H1 (cell line): ENCODE measurements around the gene OR2L5.

Experiments
- BACH1 ChIP-seq: IDR thresholded peaks from 2 replicates; pipeline ENCODE4 v1.6.1; 2012; ENCODE audit warnings: low read length, improper control_type of control experiment
- BCL11A ChIP-seq, 2 experiments: IDR thresholded peaks; one replicate each; pipeline ENCODE4 v1.6.1; 2011; ENCODE audit warnings: low read depth in 2 of 2, low read length in 2 of 2, mild to moderate bottlenecking in 2 of 2
- BRCA1 ChIP-seq: IDR thresholded peaks from 2 replicates; pipeline ENCODE4 v1.6.1; 2012; ENCODE audit warnings: low read depth, low read length, improper control_type of control experiment
- CHD2 ChIP-seq: IDR thresholded peaks from 2 replicates; pipeline ENCODE4 v1.6.1; 2012; ENCODE audit warnings: low read length, improper control_type of control experiment
- CREB1 ChIP-seq: IDR thresholded peaks from 2 replicates; pipeline ENCODE4 v1.6.1; 2012; ENCODE audit warnings: inconsistent platforms
- GTF2F1 ChIP-seq: IDR thresholded peaks from 2 replicates; pipeline ENCODE4 v1.6.1; 2012; ENCODE audit warnings: low read depth, low read length, improper control_type of control experiment, borderline replicate concordance
- POLR2A ChIP-seq, 2 experiments: IDR thresholded peaks; 1 replicate in 1 of 2; 2 replicates in 1 of 2; pipeline ENCODE4 v1.6.1; 2011; ENCODE audit warnings: low read depth in 2 of 2, low read length in 2 of 2, mild to moderate bottlenecking in 2 of 2; ENCODE audit errors: control extremely low read depth in 1 of 2
- RNF2 ChIP-seq: fragments of 200-900, 300-1000 bp; sonication (generic); IDR thresholded peaks from 2 replicates; pipeline ENCODE4 v1.7.1; 2016; ENCODE audit warnings: borderline replicate concordance, low read depth, mild to moderate bottlenecking, antibody characterized with exemption, low read length; ENCODE audit not compliant: poor library complexity, severe bottlenecking; ENCODE audit errors: missing control alignments
- SP1 ChIP-seq: IDR thresholded peaks from 2 replicates; pipeline ENCODE4 v1.6.1; 2011; ENCODE audit warnings: low read depth, low read length
- SP2 ChIP-seq: IDR thresholded peaks from 2 replicates; pipeline ENCODE4 v1.6.1; 2012; ENCODE audit warnings: mild to moderate bottlenecking, low read length, inconsistent platforms
- SUZ12 ChIP-seq: fragments of 200-600 bp; sonication (generic); IDR thresholded peaks from 2 replicates; pipeline ENCODE4 v1.6.1; 2012; ENCODE audit warnings: mild to moderate bottlenecking, inconsistent platforms, low read length, moderate library complexity, mixed read lengths
- TF ChIP-seq, protein P1 (sequence below): fragments of 300-600 bp; sonication (generic); IDR thresholded peaks from 2 replicates; pipeline ENCODE4 v1.7.1; 2012; ENCODE audit warnings: low read length, moderate library complexity, mild to moderate bottlenecking, inconsistent platforms; ENCODE audit not compliant: insufficient replicate concordance
- TF ChIP-seq, protein P2 (sequence below), 3 experiments: IDR thresholded peaks; 1 replicate in 2 of 3; 2 replicates in 1 of 3; pipeline versions ENCODE4 v1.5.1 to v1.6.1; 2011; ENCODE audit warnings: low read length in 3 of 3, mild to moderate bottlenecking in 3 of 3, inconsistent platforms in 2 of 3, low read depth in 1 of 3, moderate library complexity in 1 of 3; ENCODE audit not compliant: insufficient read depth in 1 of 3; ENCODE audit errors: control extremely low read depth in 1 of 3

DNA sequence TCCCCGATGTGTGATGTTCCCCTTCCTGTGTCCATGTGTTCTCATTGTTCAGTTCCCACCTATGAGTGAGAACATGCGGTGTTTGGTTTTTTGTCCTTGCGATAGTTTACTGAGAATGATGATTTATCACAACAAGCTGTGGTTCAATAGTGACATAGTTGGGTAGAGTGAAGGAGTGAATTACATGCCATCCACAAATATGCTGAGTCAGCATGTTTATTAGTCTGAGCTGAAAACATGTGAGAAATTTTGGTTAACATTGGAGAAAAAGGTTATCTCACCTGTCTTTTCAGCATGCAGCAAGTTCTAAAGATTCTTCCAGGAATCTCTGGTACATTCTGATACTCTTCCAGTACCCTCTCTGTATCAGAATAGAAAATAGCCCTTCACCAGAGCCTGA, 52.1 kb downstream of the OR2L5 start:
- no peak for TF ChIP-seq GTF2F1
- TF ChIP-seq BCL11A (IDR thresholded peaks at IDR 0.05; ENCODE audit: low read depth in 2 of 2, low read length in 2 of 2) = no peak
- TF ChIP-seq, protein P1, sequence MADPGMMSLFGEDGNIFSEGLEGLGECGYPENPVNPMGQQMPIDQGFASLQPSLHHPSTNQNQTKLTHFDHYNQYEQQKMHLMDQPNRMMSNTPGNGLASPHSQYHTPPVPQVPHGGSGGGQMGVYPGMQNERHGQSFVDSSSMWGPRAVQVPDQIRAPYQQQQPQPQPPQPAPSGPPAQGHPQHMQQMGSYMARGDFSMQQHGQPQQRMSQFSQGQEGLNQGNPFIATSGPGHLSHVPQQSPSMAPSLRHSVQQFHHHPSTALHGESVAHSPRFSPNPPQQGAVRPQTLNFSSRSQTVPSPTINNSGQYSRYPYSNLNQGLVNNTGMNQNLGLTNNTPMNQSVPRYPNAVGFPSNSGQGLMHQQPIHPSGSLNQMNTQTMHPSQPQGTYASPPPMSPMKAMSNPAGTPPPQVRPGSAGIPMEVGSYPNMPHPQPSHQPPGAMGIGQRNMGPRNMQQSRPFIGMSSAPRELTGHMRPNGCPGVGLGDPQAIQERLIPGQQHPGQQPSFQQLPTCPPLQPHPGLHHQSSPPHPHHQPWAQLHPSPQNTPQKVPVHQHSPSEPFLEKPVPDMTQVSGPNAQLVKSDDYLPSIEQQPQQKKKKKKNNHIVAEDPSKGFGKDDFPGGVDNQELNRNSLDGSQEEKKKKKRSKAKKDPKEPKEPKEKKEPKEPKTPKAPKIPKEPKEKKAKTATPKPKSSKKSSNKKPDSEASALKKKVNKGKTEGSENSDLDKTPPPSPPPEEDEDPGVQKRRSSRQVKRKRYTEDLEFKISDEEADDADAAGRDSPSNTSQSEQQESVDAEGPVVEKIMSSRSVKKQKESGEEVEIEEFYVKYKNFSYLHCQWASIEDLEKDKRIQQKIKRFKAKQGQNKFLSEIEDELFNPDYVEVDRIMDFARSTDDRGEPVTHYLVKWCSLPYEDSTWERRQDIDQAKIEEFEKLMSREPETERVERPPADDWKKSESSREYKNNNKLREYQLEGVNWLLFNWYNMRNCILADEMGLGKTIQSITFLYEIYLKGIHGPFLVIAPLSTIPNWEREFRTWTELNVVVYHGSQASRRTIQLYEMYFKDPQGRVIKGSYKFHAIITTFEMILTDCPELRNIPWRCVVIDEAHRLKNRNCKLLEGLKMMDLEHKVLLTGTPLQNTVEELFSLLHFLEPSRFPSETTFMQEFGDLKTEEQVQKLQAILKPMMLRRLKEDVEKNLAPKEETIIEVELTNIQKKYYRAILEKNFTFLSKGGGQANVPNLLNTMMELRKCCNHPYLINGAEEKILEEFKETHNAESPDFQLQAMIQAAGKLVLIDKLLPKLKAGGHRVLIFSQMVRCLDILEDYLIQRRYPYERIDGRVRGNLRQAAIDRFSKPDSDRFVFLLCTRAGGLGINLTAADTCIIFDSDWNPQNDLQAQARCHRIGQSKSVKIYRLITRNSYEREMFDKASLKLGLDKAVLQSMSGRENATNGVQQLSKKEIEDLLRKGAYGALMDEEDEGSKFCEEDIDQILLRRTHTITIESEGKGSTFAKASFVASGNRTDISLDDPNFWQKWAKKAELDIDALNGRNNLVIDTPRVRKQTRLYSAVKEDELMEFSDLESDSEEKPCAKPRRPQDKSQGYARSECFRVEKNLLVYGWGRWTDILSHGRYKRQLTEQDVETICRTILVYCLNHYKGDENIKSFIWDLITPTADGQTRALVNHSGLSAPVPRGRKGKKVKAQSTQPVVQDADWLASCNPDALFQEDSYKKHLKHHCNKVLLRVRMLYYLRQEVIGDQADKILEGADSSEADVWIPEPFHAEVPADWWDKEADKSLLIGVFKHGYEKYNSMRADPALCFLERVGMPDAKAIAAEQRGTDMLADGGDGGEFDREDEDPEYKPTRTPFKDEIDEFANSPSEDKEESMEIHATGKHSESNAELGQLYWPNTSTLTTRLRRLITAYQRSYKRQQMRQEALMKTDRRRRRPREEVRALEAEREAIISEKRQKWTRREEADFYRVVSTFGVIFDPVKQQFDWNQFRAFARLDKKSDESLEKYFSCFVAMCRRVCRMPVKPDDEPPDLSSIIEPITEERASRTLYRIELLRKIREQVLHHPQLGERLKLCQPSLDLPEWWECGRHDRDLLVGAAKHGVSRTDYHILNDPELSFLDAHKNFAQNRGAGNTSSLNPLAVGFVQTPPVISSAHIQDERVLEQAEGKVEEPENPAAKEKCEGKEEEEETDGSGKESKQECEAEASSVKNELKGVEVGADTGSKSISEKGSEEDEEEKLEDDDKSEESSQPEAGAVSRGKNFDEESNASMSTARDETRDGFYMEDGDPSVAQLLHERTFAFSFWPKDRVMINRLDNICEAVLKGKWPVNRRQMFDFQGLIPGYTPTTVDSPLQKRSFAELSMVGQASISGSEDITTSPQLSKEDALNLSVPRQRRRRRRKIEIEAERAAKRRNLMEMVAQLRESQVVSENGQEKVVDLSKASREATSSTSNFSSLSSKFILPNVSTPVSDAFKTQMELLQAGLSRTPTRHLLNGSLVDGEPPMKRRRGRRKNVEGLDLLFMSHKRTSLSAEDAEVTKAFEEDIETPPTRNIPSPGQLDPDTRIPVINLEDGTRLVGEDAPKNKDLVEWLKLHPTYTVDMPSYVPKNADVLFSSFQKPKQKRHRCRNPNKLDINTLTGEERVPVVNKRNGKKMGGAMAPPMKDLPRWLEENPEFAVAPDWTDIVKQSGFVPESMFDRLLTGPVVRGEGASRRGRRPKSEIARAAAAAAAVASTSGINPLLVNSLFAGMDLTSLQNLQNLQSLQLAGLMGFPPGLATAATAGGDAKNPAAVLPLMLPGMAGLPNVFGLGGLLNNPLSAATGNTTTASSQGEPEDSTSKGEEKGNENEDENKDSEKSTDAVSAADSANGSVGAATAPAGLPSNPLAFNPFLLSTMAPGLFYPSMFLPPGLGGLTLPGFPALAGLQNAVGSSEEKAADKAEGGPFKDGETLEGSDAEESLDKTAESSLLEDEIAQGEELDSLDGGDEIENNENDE = no peak
- TF ChIP-seq BRCA1 = no peak
- TF ChIP-seq, protein P2, sequence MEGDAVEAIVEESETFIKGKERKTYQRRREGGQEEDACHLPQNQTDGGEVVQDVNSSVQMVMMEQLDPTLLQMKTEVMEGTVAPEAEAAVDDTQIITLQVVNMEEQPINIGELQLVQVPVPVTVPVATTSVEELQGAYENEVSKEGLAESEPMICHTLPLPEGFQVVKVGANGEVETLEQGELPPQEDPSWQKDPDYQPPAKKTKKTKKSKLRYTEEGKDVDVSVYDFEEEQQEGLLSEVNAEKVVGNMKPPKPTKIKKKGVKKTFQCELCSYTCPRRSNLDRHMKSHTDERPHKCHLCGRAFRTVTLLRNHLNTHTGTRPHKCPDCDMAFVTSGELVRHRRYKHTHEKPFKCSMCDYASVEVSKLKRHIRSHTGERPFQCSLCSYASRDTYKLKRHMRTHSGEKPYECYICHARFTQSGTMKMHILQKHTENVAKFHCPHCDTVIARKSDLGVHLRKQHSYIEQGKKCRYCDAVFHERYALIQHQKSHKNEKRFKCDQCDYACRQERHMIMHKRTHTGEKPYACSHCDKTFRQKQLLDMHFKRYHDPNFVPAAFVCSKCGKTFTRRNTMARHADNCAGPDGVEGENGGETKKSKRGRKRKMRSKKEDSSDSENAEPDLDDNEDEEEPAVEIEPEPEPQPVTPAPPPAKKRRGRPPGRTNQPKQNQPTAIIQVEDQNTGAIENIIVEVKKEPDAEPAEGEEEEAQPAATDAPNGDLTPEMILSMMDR (IDR thresholded peaks at IDR 0.05; ENCODE audit: control extremely low read depth in 1 of 3, insufficient read depth in 1 of 3, low read depth in 1 of 3, low read length in 3 of 3) = no peak
- TF ChIP-seq SP2 = no peak
- TF ChIP-seq CHD2 = no peak
- no peak for TF ChIP-seq RNF2
- TF ChIP-seq POLR2A (IDR thresholded peaks at IDR 0.05; ENCODE audit: control extremely low read depth in 1 of 2, low read depth in 2 of 2, low read length in 2 of 2) = no peak
- TF ChIP-seq SP1 = no peak
- TF ChIP-seq SUZ12 = no peak
- no peak for TF ChIP-seq BACH1
- TF ChIP-seq CREB1 = no peak
